ENCODE measurements around the gene CDHR1.
"Not testable (repeated sequence)": the region's sequence is repeated elsewhere in the genome, so short reads cannot be mapped to it uniquely, and the experiment has no call there.

The CDHR1 gene

GRCh38 chr10:84175436-84175835 lies 18.9 kb upstream of the CDHR1 start:
- DNase-seq (ENCODE audit: low read depth) = no peak

DNA sequence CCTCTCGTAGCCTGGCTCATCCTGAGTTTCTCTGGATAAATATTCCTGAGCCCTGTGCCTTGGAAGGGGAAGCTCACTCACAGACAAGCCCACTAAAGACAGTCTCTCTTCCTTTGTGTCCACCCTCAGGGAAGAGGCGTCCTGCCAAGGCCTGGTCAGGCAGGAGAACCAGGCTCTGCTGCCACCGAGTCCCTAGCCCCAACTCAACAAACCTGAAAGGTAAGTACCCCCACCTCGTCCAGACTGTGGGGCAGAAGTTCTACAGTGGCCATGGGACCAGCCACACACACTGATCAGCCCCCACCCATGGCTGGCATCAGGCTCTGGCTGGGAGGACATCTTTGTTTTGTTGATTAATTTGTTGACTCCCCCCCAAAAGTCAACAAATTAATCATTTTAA lies 18.0 kb upstream of the CDHR1 start:
- no peak for DNase-seq (ENCODE audit: low read depth)

DNA sequence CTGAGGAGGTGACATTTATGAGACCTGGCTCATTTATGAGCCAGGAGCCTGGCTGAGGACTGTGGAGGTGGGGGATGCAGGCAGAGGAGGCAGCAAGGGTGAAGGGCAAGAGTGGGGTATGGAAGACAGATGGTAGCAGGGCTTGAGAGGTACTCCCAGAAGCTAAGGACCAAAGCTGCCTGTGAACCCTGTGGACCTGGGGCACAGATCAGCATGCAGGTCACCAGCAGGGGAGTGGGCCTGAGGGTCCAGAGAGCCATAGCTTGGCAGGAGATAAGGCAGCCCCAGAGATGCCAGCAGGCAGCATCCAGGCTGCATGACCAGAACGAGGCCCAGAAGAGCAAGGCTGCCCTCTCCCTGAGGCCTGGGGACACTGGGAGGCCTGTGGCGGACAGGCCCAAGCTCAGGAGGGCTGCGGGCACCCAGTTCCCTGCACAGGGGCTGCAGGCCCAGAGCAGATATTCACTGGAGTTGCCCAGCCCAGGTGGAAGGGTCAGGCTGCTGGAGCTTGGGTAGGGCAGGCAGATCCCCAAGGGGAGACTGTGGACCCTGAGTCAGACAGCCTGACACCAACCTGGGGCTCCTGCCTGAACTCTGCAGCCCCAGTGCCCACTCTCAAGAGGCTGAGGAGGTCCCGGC lies 17.4 kb upstream of the CDHR1 start:
- DNase-seq (ENCODE audit: low read depth) = no peak

GRCh38 chr10:84177541-84178141 lies 16.7 kb upstream of the CDHR1 start:
- DNase-seq (ENCODE audit: low read depth) = no peak

DNA sequence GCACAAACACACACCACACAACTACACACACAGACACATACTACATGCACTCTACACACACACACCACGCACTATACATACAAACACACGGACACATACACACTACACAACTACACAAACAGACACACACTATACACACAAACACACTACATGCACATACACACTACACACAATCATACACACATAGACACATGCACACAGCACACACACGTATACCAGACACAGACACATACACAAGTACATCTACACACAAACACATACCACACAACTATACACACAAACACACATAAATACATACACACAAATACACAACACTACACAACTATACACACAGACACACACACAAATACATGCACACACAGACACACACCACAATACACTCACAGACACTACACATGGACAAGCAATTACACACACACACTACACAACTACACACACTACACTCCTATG lies 16.2 kb upstream of the CDHR1 start:
- no peak for DNase-seq (ENCODE audit: low read depth)

DNA sequence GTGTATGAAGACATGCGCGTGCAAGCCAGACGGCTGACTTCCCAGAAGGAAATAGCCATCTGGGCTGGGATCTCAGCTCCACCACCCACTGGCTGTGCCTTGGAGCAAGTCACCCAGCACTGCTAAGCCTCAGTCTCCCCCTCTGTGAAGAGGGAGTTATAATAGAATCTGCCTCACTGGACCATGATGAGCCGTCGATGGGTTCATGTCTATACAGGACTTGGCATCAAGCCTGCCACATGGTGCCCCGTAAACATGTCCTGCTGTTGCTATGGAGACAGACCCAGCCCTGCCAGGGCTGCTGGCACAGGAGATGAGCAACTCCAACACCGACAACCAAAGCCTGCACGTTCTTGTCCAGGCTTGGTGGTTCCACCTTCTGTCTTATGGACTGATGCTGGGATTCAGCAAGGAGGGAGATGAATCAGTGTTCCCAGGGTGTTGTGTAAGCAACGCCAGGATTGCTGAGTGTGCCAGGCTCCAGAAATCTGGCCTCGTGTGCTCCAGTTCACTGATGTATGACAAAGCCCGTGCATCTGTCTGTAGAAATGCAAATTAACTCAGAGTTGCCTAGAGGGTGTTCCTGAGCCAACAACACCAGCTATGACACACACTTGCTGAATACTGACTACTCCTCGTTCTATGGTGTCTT lies 15.2 kb upstream of the CDHR1 start:
- DNase-seq (ENCODE audit: low read depth) = peak; percentile 38

DNA sequence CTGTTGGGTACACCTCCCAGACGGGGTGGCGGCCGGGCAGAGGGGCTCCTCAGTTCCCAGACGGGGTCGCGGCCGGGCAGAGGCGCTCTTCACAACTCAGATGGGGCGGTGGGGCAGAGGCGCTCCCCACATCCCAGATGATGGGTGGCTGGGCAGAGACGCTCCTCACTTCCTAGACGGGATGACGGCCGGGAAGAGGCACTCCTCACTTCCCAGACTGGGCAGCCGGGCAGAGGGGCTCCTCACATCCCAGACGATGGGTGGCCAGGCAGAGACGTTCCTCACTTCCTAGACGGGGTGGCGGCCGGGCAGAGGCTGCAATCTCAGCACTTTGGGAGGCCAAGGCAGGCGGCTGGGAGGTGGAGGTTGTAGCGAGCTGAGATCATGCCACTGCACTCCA lies 14.0 kb upstream of the CDHR1 start:
- not testable (repeated sequence) for DNase-seq (ENCODE audit: low read depth)

- DNase-seq (ENCODE audit: low read depth) = no peak
Measured at GRCh38 chr10:84181631-84182030, 12.7 kb upstream of the CDHR1 start.

DNA sequence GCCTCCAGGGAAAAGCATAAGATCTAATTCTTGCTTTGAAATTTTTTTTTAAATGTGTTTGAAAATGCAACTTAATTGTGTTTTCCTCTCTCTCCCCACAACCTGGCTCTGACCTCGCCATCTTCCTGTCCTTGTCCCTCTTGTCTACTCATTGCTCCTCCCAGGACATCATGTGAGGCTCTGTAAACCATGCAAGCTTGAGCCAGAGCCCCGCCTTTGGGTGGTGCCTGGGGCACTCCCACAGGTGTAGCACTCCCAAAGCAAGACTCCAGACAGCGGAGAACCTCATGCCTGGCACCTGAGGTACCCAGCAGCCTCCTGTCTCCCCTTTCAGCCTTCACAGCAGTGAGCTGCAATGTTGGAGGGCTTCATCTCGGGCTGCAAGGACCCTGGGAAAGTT lies 9.8 kb upstream of the CDHR1 start:
- DNase-seq (ENCODE audit: low read depth) = no peak

- DNase-seq (ENCODE audit: low read depth) = no peak
Measured at GRCh38 chr10:84185526-84186175, 8.7 kb upstream of the CDHR1 start.

DNA sequence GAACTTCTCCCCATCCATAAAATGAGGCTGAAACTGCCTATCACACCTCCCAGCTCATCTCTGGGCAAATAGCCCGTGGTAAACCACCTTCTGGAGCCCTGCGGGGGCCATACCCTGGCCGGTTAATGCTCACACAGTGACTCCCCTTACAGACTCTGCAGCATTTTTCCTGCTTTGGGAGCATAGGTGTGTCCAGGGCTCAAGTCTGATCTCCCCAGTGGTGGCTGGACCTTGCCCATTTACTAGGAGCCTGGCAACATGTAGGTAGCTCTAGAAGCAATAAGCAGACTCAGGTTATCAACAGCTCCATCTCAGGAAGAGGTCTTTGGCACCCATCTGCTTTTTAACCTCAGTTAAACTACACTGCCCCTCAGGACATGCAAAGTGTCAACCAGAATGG lies 5.5 kb upstream of the CDHR1 start:
- no peak for DNase-seq (ENCODE audit: low read depth)

DNA sequence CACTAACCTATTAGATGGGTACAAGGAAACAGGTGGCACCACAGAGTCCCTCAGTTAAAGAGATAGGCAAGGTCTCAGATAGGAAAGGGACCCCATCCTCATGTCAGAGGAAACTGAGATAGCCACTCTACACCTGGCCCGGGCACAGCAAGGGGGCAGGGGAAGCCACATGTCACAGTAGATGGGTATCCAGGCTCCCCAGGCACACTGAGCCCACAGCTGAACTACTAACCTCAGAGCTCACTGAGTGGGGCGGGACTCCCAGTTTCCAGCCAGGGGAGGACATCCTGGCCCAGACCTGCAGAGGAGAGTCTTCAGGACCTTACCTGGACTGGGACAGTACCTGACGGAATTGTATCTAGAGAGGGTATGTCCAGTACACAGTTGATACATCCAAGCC lies 3.7 kb upstream of the CDHR1 start:
- no peak for DNase-seq (ENCODE audit: low read depth)

DNA sequence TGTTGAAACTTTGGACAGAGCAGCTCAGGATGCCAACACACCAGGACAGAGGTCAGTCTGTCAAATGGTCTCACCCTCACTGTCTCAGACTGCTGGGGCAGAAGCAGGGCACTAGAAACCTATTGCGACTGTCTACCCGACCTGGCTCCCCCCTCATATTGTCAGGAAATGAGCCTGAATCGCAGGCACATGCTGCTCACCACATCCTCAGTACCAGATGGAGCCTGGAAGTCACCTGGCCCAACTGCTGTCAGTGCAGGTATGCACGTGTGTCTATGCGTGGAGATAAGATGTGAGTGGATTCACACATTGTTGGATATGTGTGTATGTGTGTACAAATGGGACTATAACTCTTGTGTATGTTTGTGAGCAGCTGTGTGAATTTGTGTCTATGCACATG lies 3.2 kb upstream of the CDHR1 start:
- DNase-seq (ENCODE audit: low read depth) = no peak

- no peak for DNase-seq (ENCODE audit: low read depth)
Measured at GRCh38 chr10:84193327-84193726, 1.0 kb upstream of the CDHR1 start.

DNA sequence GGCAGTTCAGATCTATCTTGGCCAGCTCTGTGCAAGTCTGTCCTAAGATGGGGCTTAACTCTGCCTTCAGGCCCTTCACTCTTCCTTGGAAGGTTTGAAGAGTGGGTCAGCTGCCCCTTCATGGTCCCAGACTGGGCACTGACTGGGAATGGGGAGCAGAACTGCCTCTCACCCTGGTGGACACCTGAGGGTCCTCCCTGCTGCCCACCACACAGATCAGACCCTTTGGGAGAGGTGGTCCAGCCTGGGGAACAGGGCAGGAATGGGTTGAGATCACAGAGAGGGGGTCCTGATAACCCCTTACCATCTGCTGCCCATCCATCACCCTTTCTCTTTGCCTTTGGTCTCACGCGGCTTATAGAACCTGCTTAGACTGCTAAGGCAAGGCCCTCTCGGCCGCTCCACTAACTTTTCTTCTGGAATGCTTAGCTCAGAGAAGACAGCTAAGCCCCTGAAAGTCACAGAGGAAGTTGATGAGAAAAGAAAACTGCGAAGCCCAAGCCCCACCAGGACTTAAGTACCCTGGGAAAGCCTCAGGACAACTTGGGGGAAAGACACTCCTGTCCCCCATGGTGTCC lies 402 bp upstream of the CDHR1 start:
- DNase-seq (ENCODE audit: low read depth) = no peak

DNA sequence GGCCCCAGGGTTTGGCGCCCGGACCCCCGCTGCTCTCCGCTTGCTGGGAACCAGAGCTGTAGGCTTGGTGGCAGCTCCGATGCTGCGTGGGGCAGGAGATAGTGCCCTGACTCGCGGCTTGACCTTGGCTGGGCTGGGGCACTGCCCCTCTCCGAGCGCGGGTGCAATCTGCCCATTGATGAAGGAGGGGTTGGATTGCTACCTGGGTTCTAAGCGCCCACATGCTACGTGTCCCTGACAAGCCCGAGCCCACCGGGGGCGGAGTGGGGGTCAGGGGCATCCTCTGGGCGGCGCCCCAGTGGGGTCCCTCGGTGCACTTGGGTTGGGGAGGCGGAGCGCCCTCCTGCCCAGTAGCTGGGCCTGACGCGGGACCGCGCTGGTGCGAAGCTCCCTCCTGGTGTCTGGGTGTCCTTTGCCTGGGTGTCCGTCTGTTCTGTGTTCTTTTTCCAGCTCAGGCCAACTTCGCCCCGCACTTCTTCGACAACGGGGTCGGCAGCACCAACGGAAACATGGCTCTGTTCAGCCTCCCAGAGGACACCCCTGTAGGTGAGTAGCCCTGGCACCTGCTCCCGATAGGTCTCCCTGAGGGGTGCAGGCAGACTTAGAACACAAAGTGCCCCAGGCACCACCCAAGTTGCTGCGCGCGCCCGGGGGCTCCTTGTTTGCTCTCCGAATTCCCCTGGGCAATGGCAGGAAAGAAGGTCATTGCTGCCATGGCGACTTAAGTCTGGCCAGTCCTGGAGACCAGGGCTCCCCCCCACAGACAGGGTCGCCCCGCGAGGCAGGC lies 900 bp downstream of the CDHR1 start:
- no peak for DNase-seq (ENCODE audit: low read depth)

DNA sequence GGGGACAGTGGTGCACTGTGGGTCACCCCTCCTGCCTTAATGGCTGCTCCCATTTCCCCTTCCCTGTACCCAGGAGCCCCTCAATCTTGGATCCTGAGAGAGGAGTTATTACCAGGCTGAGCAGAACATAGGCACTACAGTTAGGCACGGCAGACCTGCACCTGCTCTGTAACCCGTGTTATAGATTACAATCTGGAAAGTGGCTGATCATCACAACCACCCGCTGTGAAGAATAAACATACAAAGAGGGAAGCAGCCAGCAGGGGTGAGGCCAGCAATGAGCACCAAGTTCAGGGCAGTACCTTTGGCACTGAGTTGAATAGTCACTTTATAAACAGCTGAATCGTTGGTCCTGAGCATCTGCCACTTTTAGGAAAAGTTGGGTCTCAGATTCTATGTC lies 1.7 kb downstream of the CDHR1 start:
- no peak for DNase-seq (ENCODE audit: low read depth)

DNA sequence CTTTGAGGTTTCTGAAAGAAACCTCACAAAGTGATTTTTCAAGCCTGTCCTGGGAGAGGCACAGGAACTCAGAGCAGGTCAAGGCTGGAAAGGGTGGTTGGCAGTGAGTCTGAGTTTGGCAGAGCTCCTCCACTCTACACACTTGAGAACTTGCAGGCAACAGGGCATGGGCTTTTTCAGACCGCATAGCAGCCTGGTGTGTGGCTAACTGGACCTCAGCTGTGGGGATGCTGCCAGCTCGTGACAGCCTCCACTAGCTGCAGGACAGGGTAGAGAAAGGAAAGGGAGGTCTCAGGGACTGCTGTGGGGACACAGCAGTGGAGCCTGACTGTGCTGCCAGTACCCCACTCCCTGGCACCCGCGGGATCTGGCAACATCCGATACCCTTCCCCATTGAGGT lies 2.6 kb downstream of the CDHR1 start:
- DNase-seq (ENCODE audit: low read depth) = no peak

- DNase-seq (ENCODE audit: low read depth) = no peak
Measured at GRCh38 chr10:84197643-84198042, 3.3 kb downstream of the CDHR1 start.

GRCh38 chr10:84198206-84198915 lies 4.0 kb downstream of the CDHR1 start:
- no peak for DNase-seq (ENCODE audit: low read depth)

GRCh38 chr10:84200537-84201243 lies 6.4 kb downstream of the CDHR1 start:
- DNase-seq (ENCODE audit: low read depth) = no peak
